CD4-positive, alpha-beta T cell (primary cell): ENCODE data around the gene HRH3. TPM values are rescaled to one million over a fixed set of nuclear protein-coding genes. Genes with fewer than 3 reads are reported as not detected.

ENCODE experiments used
- ATAC-seq: fragments of 200-7000 bp; cut with Tn5 transposase; one replicate; pipeline ENCODE4 v1.10.0; 2022; ENCODE audit warnings: mild to moderate bottlenecking; ENCODE audit not compliant: poor library complexity
- CTCF ChIA-PET: fragments of 350-600 bp; sonication (Branson Sonifier 250); formaldehyde crosslinking; loops from one replicate; lab custom pipeline; 2021; ENCODE audit warnings: antibody characterized with exemption, inconsistent platforms; lab: Charles Lee
- POLR2A ChIA-PET: fragments of 350-600 bp; sonication (Branson Sonifier 250); formaldehyde crosslinking; loops from one replicate; lab custom pipeline; 2021; ENCODE audit warnings: antibody characterized with exemption, inconsistent platforms; lab: Charles Lee
- DNase-seq, 14 experiments: peaks; one replicate each; pipeline ENCODE4 v3.0.0-alpha.2; 2013 to 2020; ENCODE audit warnings: mixed read lengths in 2 of 14
- H3K27ac ChIP-seq, 2 donors: one replicate each; pipeline versions ENCODE4 v1.5.1 to v1.7.0; 2013; ENCODE audit warnings: low read length in 2 of 2, low read depth in 1 of 2, mild to moderate bottlenecking in 1 of 2
- H3K27me3 ChIP-seq, 2 experiments: 1 replicate in 1 of 2; 2 replicates in 1 of 2; pipeline versions ENCODE4 v1.6.1 to v1.7.0; 2013; ENCODE audit warnings: low read length in 2 of 2, control low read depth in 1 of 2, mild to moderate bottlenecking in 1 of 2, moderate library complexity in 1 of 2; ENCODE audit not compliant: insufficient read depth in 2 of 2, control insufficient read depth in 1 of 2
- H3K36me3 ChIP-seq: one replicate; pipeline ENCODE4 v1.6.1; 2013; ENCODE audit warnings: low read length, control low read depth; ENCODE audit not compliant: insufficient read depth
- H3K4me1 ChIP-seq: one replicate; pipeline ENCODE4 v1.6.1; 2013; ENCODE audit warnings: low read length, control low read depth; ENCODE audit not compliant: insufficient read depth
- H3K4me3 ChIP-seq: one replicate; pipeline ENCODE4 v1.5.1; 2013; ENCODE audit warnings: mild to moderate bottlenecking, low read length, moderate library complexity
- H3K9me3 ChIP-seq, 2 experiments: 1 replicate in 1 of 2; 2 replicates in 1 of 2; pipeline versions ENCODE4 v1.6.1 to v1.7.0; 2013; ENCODE audit warnings: low read length in 2 of 2, mild to moderate bottlenecking in 2 of 2, control low read depth in 1 of 2, moderate library complexity in 1 of 2; ENCODE audit not compliant: control insufficient read depth in 1 of 2, insufficient read depth in 1 of 2
- H3K27ac Mint-ChIP-seq: one replicate; pipeline ENCODE4 v1.8.0; 2020; ENCODE audit warnings: mixed read lengths
- H3K27me3 Mint-ChIP-seq: one replicate; pipeline ENCODE4 v1.8.0; 2021; ENCODE audit warnings: mixed read lengths
- H3K36me3 Mint-ChIP-seq: one replicate; pipeline ENCODE4 v1.8.0; 2021; ENCODE audit warnings: low read depth, mixed read lengths
- H3K4me1 Mint-ChIP-seq: one replicate; pipeline ENCODE4 v1.8.0; 2021; ENCODE audit warnings: low read depth, mixed read lengths
- H3K4me3 Mint-ChIP-seq: one replicate; pipeline ENCODE4 v1.8.0; 2020; ENCODE audit warnings: mild to moderate bottlenecking, mixed read lengths
- H3K9me3 Mint-ChIP-seq: one replicate; pipeline ENCODE4 v1.8.0; 2020; ENCODE audit warnings: mixed read lengths
- intact Hi-C, 2 experiments: fragments of 100-400 bp; cut with DNase I in 1 of 2; cut with micrococcal nuclease in 1 of 2; formaldehyde crosslinking; loops; one replicate each; pipeline versions ENCODE4 v1.15.1 to v1.9.0; 2023 to 2025; cut with DNase I, micrococcal nuclease
- total RNA-seq, 174 experiments: library from RNA in 2 of 174; stranded (reverse) in 2 of 174; gene quantifications; one replicate each; pipeline ENCODE4 v1.2.3 and lab custom pipeline; 2021 to 2026
- TF ChIP-seq, protein P1 (sequence below): fragments of 200-600 bp; IDR thresholded peaks from one replicate; pipeline ENCODE4 v1.8.0; 2022; ENCODE audit warnings: antibody characterized with exemption, mild to moderate bottlenecking

Gene HRH3
- total RNA-seq, 2 experiments from 2014 or later = not detected

DNA sequence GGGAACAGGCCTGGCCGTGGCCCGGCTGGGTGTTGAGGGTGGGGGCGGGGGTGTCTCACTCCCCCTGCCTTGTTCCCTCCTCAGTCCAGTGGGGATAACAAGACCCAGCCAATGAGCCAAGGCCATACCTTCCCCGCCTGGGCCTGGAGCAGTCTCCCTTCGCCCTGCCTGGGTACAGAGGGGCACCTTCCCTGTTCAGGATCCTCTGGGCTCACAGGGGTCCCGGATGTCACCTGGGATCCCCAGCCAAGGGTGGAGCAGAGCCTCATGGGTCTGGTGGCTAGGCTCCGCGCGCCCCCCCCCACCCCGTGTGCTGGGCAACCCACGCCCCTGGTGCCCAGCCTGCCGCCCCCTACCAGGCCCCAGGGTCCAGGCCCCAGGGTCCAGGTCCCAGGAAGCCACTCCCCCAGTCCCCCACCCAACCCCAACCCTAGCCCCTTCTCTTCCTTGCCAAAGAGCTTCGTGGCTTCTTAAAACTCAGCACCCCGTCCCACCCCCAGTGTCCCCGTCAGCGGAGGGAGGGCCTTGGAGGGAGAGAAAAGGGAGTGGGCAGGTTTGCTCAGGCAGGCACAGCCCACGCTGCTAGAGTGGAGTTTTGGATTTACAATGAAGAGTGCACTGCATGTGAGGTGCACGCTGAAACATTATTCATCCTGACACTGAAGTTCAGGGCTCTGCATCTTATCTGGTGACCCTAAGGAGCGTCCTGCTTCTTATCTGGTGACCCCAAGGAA is 11.8 kb downstream of the HRH3 start:
- no peaks in the 10 kb centered on the region for H3K27me3 Mint-ChIP-seq
- peaks cover 0 to 29% of the 10 kb centered on the region in 2 experiments for H3K9me3 ChIP-seq
- H3K9me3 Mint-ChIP-seq = no peaks in the 10 kb centered on the region

DNA sequence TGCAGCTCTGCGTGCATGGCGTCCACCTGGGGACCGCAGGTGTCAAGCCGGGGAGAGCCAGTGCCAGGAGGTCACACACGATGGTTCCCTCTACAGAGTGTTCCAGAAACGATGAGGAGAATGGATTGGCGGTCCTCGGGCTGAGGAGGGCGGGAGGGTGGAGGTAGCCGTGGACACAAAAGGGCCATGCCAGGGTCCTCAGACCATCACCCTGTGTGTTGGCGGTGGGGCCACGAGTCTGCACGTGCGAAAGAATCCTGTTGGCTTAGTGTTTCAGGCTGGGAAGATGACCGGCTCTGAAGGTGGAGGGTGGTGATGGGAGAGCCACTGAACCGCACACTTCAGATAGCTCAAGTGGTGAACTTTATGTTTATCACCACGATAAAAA is 13.7 kb downstream of the HRH3 start:
- H3K36me3 ChIP-seq = peaks cover 8% of the 10 kb centered on the region
- POLR2A ChIA-PET = no interaction called here
- peaks cover under 1 to 19% of the 10 kb centered on the region in 2 experiments for H3K27me3 ChIP-seq
- H3K27ac ChIP-seq = no peak overlapping the region
- no peaks in the 10 kb centered on the region for H3K9me3 Mint-ChIP-seq
- no peaks in the 10 kb centered on the region for H3K27me3 Mint-ChIP-seq
- intact Hi-C loops = no loop called here
- no peaks in the 10 kb centered on the region for H3K4me1 ChIP-seq
- ATAC-seq (no peak), DNase-seq (no peak)
- no peak overlapping the region for H3K27ac Mint-ChIP-seq
- no peak overlapping the region for H3K4me3 ChIP-seq
- TF ChIP-seq, protein P1, sequence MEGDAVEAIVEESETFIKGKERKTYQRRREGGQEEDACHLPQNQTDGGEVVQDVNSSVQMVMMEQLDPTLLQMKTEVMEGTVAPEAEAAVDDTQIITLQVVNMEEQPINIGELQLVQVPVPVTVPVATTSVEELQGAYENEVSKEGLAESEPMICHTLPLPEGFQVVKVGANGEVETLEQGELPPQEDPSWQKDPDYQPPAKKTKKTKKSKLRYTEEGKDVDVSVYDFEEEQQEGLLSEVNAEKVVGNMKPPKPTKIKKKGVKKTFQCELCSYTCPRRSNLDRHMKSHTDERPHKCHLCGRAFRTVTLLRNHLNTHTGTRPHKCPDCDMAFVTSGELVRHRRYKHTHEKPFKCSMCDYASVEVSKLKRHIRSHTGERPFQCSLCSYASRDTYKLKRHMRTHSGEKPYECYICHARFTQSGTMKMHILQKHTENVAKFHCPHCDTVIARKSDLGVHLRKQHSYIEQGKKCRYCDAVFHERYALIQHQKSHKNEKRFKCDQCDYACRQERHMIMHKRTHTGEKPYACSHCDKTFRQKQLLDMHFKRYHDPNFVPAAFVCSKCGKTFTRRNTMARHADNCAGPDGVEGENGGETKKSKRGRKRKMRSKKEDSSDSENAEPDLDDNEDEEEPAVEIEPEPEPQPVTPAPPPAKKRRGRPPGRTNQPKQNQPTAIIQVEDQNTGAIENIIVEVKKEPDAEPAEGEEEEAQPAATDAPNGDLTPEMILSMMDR = no peak
- CTCF ChIA-PET = no interaction called here
- H3K4me1 Mint-ChIP-seq = no peaks in the 10 kb centered on the region
- H3K4me3 Mint-ChIP-seq = no peak overlapping the region
- peaks cover 18% of the 10 kb centered on the region for H3K36me3 Mint-ChIP-seq
- peaks cover 0 to 18% of the 10 kb centered on the region in 2 experiments for H3K9me3 ChIP-seq

More for the DNA sequence above, 11.8 kb downstream of the HRH3 start:
- ATAC-seq = no peak
- H3K4me3 Mint-ChIP-seq = no peak overlapping the region
- H3K27ac Mint-ChIP-seq = no peak overlapping the region
- TF ChIP-seq, protein P1 = no peak
- ChIA-PET POLR2A (no interaction called here), CTCF (no interaction called here)
- H3K4me1 ChIP-seq = no peaks in the 10 kb centered on the region
- no peak for DNase-seq
- H3K27ac ChIP-seq = no peak overlapping the region
- no peaks in the 10 kb centered on the region for H3K36me3 ChIP-seq
- peaks cover 6% of the 10 kb centered on the region for H3K36me3 Mint-ChIP-seq
- no peaks in the 10 kb centered on the region for H3K4me1 Mint-ChIP-seq
- intact Hi-C loops = no loop called here
- H3K27me3 ChIP-seq = peaks cover 8 to 23% of the 10 kb centered on the region in 2 experiments
- no peak overlapping the region for H3K4me3 ChIP-seq

DNA sequence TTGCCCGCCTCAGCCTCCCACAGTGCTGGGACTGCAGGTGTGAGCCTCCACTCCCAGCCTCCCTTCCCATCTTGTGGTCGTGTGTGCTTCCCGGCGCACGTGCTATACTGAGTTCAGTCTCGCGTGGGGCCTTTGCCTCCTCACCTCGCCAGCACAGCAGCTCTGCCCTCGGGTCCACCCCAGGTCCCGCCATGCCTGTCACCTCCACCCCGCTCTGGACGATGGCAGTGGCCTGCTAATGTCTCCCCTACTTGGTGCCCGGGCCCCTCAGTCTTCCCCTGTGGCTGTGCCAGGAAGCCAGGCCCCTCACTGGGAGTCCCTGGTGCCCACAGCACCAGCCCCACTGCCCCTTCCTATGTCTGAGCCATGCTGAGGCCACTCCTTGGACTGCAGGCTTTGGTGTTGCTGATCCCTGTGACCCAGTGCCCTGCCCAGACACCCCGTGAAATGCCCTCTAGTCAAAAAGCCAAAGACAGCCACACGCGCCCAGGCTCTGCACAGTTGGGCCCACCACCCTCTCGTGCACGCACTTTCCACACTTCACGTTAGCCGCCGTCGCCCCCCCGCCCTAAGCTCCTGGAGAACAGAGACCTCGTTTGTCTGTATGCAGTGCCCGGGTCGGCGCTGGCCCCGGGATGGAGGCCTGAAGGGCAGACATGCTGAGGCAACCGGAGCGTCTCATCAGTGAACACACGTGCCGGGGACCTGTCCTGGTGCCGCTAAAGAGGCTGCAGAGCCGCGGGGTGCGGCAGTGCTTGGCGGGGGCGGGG is 14.3 kb downstream of the HRH3 start:
- ChIA-PET CTCF (no interaction called here), POLR2A (no interaction called here)
- peaks cover 21% of the 10 kb centered on the region for H3K36me3 Mint-ChIP-seq
- H3K9me3 Mint-ChIP-seq = no peaks in the 10 kb centered on the region
- Histone ChIP-seq H3K4me3 (no peak overlapping the region), H3K27me3 (peaks cover 0 to 14% of the 10 kb centered on the region in 2 experiments), H3K9me3 (peaks cover 0 to 14% of the 10 kb centered on the region in 2 experiments), H3K36me3 (peaks cover 14% of the 10 kb centered on the region), H3K27ac (no peak overlapping the region), H3K4me1 (no peaks in the 10 kb centered on the region)
- no peak overlapping the region for H3K27ac Mint-ChIP-seq
- no peak for DNase-seq
- no peaks in the 10 kb centered on the region for H3K27me3 Mint-ChIP-seq
- intact Hi-C loops = no loop called here
- no peaks in the 10 kb centered on the region for H3K4me1 Mint-ChIP-seq
- no peak overlapping the region for H3K4me3 Mint-ChIP-seq
- TF ChIP-seq, protein P1 = no peak
- no peak for ATAC-seq
